Ammon's horn (tissue), 1 donor: ENCODE data around the gene EDEM1.
"Not testable (repeated sequence)": the region's sequence is repeated elsewhere in the genome, so short reads cannot be mapped to it uniquely, and the experiment has no call there.

Source experiments
- DNase-seq: peaks from one replicate; pipeline ENCODE4 v3.0.0-alpha.2; 2016; ENCODE audit warnings: low spot score

The EDEM1 gene

DNA sequence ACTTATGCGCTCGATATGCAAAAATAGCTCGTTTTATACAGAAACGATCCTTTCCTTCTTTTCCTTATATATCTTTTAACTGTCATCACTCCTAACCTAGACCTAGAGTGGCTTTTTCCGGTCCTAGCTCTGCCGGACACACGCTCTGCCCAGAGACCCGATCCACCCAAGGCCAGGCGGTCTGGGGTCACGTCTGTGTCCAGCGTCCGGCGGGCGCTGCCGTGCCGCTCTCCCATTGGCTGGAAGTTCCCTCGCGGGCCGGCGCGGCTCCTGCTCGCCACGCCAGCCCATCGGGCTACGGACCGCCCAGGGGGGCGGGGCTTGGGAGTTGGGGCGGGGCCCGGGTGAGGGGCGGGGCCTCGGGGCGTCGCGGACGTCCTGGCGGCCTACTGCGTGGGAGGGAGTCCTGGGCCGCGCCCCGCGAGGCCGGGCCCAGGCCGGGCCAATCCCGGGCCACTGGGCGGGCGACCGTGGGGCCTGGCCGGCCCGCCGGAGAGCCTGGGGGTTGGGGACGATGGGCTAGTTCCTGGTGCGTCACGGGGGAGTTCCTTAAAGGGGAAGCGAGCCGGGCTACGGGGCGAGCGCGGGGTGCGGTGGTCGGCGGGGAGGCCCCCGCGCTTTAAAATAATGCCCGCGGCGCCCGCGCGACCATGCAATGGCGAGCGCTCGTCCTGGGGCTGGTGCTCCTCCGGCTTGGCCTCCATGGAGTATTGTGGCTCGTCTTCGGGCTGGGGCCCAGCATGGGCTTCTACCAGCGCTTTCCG lies at the start of gene EDEM1:
Gene EDEM1, plus strand, starts transcription at position 552 of the 764 bp plus-strand sequence. Its CDS starts 99 bp downstream, at position 651.
- peak; percentile 97 for DNase-seq

DNA sequence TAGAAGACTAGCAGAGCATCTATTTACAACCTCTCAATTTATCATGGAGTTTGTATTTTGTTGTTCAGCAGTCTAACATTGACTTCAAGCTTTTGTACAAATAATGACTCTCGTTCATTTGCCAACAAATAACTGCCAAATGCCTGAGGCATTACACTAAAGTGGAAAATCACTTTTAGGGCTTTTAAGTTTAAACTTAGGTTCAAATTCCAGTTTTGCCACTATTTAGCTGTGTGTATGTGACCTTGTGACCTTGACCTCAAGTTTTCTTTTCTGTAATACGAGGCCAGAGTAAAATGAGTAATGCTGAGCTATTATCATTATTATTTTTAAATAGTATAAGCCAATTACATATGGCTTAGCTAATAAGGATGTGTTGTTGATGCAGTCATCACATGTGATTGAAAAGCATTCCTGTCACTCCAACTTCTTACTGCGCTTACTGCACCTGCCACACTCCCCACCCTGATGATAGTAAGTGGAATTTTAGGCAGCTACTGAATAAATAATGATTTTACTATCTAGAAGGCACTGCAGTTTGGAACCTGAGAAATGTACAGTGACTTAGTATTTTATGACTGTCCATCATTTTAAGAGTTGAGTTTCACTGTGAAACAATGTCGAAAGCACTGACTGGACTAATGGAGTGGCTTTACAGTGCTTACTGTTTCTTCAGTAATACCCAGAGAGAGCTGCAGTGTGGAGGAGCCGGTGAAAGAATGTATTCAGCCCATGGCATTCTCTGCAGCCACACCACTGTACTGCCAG lies 49.1 kb upstream of the EDEM1 start:
- peak; percentile 17 for DNase-seq

DNA sequence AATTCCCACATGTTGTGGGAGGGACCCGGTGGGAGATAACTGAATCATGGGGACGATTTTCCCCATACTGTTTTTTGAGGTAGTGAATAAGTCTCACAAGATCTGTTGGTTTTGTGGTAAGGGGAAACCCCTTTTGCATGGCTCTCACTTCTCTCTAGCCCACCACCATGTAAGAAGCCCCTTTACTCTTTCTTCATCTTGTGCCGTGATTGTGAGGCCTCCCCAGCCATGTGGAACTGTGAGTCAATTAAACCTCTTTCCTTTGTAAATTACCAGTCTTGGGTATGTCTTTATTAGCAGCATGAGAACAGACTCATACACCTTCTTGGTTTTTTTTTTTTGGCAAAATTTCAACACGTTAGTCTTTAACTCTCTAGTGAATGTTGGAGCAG lies 47.3 kb upstream of the EDEM1 start:
- no peak for DNase-seq

DNA sequence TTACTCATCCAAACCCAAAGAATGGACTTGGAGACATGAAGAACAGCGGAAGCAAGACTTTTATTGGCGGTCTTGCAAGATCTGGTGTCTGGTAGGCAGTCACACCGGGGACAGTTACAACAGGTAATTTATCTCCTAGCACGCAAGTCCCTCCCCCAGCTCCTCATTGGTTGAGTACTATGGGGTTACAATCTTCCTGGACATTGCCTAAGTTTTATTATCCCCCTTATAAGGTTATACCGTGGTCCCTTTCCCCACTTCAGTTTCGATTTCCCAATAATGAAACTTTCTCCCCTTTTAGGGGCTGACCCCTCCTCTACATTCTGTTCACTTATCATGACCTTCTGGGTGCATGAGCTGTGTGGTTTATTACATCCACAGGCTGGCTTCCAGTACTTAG lies 46.7 kb upstream of the EDEM1 start:
- no peak for DNase-seq

DNA sequence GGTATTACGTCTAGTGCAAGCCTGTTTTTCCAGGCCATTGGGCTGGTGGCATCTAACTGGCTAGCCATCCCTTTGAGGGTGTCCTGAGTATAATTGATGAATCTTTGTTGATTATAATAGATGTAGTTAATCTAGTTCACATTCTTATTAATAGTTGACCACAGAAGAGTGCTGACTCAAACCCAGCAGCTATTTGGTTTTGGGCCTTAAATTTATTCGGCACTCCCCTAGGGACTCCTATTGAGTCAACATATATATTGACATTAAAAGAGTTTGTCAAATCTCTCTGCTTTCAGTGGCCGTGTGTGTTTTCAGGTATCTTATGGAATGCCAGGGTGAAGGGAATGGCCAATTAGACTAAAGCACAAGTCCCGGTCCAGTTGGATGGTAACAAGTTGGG lies 45.7 kb upstream of the EDEM1 start:
- DNase-seq, result no peak

DNA sequence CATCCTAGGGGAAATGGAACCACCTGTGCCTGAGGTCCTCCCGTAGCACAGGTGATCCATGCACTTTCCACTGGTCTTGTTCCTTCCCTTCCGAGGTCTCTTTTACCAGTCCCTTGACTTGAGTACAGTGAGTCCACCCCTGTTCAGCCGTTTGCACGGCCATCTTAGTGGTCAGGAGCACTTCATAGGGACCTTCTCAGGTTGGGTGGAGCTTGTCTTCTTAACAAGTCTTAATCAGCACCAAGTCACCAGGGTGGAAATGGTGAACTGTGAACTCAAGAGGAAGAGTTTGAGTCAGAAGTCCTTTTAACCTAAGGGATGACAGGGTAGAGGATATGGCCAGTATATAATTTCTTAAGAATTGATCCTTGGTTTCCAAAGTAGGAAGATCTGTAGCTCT lies 44.0 kb upstream of the EDEM1 start:
- DNase-seq, result no peak

DNA sequence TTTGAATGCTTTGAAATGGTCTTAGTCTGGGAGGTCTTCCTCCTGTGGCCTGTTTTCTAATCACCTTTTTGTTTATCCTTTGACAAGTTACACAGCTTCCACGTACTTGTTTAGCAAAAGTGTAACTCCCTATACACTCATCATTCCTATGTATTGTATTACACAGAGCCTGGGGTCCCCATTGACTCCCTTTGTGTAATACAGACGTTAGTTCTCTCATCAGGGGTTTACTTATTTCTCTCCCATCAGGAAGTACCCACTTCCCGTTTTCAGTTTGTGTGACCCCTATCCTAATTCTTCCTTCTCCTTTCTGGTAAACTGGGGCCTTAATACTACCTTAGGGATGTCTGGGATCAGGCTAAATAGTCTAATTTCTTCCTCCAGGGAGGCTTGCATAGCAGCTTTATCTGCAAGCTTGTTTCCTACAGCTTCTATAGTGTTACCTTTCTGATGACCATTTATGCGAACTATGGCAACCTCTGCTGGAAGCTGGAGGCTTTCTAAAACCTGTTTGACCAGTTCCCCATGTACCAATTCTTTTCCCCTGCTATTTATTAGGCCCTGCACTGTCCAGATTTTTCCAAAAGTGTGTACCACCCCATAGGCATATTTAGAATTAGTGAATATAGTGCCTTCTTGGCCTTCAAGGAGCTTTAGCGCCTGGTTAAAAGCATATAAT lies 43.1 kb upstream of the EDEM1 start:
- peak; percentile 31 for DNase-seq

DNA sequence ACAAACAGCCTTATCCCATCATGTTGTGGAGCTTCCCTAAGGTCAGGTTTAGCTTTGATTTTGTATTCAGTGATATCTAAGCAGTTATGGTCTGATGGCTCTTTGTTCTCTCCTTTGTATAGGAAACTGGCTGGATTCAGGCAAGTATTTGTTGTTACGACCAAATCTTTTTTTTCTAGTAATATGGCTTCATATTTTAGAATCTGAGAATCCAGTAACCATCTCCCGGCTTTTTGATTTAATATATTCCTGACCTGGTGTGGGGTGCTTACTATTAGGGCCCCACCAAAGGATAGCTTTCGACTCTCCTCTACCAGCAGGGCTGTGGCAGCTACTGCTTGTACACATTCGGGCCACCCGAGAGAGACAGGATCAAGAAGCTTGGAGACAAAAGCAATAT lies 42.4 kb upstream of the EDEM1 start:
- no peak for DNase-seq

DNA sequence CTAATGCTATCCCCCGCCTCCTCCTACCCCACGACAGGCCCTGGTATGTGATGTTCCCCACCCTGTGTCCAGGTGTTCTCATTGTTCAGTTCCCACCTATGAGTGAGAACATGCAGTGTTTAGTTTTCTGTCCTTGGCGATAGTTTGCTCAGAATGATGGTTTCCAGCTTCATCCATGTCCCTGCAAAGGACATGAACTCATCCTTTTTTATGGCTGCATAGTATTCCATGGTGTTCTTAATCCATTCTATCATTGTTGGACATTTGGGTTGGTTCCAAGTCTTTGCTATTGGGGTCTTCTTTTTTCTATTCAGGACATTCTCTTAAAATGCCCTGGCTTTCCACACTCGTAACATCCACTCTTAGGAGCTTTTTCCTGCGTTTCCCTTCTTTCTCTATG lies 40.4 kb upstream of the EDEM1 start:
- not testable (repeated sequence) for DNase-seq

DNA sequence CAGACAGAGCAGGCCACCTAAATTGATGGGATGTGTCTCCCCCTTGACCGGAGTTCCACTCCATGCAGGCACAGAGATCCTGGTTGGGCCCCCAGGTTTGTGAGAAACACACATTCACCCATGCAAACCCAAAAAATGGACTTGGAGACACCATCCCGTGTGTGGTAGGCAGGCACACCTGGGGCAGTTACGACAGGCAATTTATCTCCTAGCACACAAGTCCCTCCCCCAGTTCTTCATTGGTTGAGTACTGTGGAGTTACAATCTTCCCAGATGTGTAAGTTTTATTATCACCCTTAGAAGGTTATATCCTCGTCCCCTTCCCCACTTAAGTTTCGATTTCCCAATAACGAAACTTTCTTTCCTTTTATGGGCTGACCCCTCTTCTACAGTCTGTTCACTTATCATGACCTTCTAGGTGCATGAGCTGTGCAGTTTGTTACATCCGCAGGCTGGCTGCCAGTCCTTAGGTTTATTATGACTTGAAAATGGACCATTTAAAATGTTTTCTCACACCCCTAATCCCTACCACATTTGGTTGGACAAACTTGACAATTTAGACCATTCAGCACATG lies 38.1 kb upstream of the EDEM1 start:
- DNase-seq, result no peak

DNA sequence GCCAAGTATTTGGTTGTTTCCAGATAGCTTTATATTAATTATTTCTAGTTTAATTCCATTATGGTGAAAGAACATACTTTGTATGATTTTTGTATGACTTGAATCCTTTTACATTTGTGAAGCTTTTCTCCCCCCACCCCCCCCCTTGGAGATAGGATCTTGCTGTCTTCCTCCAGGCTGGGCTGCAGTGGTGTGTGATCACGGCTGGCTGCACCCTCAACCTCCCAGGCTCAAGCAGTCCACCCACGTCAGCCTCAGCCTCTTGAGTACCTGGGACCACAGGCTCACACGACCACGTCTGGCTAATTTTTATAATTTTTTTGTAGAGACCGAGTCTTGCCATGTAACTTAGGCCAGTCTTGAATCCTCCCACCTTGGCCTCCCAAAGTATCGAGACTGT lies 35.9 kb upstream of the EDEM1 start:
- DNase-seq, result no peak

DNA sequence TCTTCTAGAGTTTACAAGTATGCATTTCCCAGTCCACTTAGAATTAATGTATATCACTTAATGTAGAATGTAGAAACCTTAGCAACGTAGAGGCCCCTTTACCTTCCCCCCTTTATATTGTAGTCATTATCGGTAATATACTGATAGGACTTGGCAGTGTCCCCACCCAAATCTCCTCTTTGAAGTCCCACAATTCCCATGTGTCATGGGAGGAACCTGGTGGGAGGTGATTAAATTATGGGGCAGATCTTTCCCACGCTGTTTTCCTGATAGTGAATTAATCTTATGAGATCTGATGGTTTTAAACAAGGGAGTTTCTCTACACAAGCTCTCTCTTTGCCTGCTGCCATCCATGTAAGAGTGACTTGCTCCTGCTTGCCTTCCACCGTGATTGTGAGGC lies 34.4 kb upstream of the EDEM1 start:
- no peak for DNase-seq

DNA sequence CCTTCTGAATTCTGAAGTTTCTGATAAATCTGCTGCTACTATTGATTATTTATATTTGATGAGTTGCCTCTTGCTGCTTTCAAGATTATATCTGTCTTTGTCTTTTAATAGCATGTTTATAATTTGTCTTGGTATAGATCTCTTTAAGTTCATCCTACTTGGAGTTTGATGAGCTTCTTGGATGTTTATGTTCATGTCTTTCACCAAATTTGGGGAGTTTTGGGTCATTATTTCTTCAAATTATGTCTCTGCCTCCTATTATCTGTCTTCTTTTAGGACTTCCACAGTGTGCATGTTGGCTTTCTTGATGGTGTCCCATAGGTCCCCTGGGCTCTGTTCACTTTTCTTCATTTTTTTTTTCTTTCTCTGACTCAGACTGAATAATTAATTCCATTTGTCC lies 32.3 kb upstream of the EDEM1 start:
- DNase-seq, result no peak

DNA sequence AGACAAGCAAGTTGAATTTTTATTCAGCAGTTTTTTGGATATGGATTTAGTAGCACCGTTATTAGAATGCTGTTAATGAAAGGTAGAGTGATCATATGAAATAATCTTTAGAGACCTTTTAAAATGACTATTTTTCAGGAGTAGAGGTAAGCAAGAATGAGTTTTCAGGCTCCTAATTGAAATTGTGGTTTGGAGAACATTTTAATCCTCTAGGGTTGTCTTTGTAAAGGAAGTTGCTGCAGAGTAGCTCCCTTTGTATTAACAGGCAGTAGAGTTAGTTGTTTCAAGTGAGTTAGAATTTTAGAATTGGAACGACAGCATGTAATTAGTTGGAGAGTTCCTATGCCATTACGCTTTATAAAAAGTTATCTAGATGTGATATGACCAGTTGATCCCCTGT lies 27.2 kb upstream of the EDEM1 start:
- no peak for DNase-seq

DNA sequence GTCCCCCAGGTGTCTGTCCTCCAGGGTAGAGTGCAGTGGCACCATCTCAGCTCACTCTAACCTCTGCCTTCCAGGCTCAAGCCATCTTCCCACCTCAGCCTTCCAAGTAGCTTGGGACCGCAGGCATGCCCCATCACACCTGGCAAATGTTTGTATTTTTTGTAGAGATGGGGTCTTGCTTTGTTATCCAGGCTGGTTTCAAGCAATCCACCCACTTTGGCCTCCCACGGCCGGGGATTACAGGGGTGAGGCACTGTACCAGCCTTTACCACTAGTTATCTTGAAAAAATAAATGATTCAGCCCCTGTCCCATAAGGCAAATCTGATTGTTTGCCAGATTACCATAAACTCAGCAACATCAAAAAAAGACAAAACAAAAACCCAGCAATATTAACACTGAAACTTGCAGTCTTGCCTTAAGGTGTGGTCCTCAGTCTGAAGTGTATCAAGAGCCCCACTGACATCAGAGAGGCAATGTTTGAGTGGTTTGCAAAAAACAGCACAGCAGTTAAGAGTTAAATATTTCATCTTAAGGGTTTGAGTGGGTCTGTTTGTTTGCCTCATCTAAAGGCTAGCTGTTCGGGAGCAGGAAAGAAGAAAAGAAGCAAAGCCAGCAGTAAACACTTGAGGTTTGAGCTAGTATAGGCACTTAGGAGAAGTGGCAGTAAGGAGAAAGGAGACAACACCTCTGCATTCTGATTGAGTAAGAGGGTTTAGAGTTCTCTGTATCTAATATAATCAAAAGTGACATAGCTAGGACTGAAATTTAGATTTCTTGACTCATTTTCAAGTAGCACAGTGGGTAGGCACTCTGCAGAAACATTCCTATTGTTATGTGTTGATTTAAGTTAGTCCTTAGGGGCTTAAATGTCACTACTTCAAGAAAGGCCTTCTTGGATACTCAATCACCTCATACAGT lies 26.3 kb upstream of the EDEM1 start:
- DNase-seq, result no peak

DNA sequence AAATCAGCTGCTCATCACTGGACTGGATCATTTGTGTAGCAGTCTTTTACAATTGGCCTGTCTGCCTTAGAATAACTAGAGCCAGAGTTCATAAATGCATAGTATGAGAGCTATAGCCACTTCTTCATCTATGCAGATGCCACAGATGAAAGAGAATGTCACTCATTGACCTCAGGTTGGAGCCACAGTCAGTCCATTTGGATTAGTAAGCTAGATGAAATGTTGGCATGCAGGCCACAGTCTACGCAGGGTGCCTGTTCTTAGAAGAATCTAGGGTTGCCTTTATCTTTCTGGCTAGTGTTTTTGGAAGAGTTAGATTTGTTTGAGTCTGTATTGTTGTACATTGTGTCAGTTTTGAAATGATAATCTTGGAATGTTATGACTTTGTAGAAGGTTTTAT lies 25.4 kb upstream of the EDEM1 start:
- DNase-seq, result no peak

DNA sequence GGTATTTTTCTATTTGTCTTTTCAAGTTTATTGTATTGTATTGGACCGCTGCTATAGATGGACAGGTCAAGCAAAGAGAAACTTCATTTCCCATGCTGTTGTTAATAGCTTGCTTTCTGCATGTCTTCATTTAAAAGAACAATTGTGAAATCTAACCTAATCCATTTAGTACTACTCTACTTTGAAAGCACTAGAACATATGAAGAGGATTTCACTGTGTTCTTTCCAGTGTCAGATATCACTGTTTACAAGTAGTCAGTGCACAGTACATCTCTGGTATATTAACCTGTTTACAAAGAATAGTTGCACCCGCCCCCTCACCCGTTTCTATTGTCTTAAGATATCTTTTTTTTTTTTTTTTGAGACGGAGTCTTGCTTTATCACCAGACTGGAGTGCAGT lies 21.8 kb upstream of the EDEM1 start:
- no peak for DNase-seq

DNA sequence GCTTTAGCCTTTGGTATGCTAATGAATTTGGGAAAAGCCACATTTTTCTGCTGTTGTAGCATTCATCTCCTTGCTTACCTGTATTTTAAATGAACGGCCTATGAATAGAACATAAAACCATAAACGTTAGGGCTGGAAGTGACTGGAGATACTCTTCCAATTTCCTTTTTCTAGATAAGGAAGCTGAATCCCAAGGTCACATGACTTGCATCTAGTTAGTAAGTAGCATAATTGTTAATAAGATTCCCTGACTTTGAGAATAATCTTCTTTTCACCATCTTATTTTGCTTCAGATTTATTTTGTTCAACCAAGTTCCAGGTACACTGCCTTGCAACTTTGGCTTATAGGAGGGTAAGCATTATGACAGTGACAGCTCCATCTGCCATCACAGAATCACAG lies 20.7 kb upstream of the EDEM1 start:
- no peak for DNase-seq

DNA sequence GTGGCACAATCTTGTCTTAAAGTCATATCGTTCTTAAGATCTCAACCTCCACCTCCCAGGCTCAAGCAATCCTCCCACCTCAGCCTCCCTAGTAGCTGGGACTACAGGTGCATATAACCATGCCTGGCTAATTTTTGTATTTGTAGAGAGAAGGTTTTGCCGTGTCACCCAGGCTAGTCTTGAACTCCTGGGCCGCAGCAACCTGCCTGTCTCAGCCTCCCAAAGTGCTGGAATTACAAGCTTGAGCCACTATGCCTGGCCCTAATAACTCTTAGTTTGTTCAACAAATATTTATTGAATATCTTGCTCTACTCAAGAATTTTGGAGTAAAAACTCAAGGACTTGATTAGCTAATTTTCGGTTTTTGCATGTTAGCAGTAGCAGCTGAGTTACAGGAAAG lies 19.4 kb upstream of the EDEM1 start:
- DNase-seq, result no peak

DNA sequence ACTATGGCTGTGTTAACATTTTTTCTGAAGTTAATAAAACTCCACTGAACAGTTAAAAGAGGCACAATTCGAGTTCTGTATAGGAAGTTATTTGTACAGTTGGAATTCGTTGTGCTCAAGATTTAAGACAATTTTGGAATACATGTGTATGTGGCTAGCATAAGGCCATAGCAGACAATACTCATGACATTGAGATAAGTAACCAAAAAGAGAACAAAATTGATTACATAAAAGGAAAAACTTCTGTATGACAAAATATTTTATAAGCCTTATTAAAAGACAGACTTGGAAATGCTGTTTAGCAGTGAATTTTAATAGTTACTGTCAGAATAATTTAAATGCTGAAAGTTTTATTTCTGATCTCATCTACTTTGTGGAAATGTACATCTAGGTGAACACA lies 17.7 kb upstream of the EDEM1 start:
- DNase-seq, result no peak

DNA sequence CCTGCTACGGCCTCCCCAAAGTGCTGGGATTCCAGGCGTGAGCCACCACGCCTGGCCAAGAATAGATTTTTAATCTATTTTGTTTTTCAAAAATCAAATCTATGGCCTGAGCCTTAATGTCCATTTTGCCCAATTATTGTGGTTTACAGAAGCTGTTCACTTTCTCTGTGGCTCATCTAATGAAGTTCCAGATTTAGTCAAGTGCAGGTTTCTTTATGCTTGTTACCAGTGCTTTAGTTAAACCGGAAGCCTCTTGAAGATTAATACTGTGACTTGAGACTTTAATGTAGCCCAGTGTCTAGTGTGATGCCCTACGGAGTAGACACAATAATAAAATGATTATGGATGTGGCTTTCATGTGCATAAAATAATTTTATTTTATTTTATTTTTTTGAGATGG lies 16.5 kb upstream of the EDEM1 start:
- no peak for DNase-seq

DNA sequence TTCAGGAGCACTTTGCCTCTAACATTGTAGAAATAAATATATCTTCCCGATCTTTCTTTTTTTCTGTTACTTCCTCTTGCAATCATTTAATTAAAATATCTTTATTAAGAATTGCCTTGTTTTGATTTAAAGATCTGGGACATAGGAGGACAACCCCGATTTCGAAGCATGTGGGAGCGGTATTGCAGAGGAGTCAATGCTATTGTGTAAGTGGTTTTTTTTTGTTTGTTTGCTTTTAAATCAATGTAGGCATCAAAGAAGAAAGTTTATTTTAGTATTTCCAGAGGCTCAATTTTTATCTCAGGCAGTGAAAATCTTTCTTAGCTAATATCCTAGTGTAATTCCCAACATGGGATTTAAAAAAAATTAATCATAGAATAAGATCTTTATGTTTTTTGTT lies 15.5 kb upstream of the EDEM1 start:
- no peak for DNase-seq
